Upper lobe of left lung (tissue), 4 donors: Measurements from ENCODE around the gene INPP5D.

Source experiments
- EP300 ChIP-seq, 4 donors: sonication (generic); formaldehyde crosslinking; IDR thresholded peaks; one replicate each; pipeline ENCODE4 v1.5.1; 2017; ENCODE audit warnings: antibody characterized with exemption in 4 of 4, control low read depth in 2 of 4
- POLR2A ChIP-seq, 4 donors: fragments of 450-650 bp; IDR thresholded peaks; one replicate each; pipeline ENCODE4 v1.5.1; 2016 to 2017; ENCODE audit warnings: antibody characterized with exemption in 4 of 4, mild to moderate bottlenecking in 2 of 4
- TF ChIP-seq, protein P1 (sequence below), 6 experiments: fragments of 450-650 bp in 4 of 6; fragments of 200-600 bp in 2 of 6; sonication (generic) in 2 of 6; IDR thresholded peaks; one replicate each; pipeline ENCODE4 v1.5.1; 2016 to 2019; ENCODE audit warnings: antibody characterized with exemption in 6 of 6

DNA sequence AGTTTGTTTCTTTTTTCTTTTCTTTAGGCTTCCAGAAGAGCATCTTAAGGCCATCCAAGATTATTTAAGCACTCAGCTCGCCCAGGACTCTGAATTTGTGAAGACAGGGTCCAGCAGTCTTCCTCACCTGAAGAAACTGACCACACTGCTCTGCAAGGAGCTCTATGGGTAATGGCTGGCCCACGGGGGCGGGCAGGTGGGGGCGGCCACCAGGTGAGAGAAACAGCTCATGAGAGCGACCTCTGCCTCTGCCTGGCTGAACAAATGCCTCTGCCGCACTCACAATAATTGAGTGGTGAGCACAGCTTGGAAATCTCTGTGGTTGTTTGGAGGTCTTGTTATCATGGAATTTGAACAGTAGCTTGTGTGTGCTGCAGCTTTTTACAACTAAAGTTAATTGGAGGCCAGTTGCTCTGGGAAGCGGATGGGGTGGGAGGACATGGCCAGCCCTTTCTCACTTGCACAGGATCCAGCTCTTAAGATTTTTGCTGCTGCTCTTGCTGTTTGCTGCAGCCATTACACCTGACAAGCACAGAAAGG lies 70.4 kb downstream of the INPP5D start:
- TF ChIP-seq POLR2A (IDR thresholded peaks at IDR 0.05) (no peak), EP300 (IDR thresholded peaks at IDR 0.05) (no peak)
- TF ChIP-seq, protein P1, sequence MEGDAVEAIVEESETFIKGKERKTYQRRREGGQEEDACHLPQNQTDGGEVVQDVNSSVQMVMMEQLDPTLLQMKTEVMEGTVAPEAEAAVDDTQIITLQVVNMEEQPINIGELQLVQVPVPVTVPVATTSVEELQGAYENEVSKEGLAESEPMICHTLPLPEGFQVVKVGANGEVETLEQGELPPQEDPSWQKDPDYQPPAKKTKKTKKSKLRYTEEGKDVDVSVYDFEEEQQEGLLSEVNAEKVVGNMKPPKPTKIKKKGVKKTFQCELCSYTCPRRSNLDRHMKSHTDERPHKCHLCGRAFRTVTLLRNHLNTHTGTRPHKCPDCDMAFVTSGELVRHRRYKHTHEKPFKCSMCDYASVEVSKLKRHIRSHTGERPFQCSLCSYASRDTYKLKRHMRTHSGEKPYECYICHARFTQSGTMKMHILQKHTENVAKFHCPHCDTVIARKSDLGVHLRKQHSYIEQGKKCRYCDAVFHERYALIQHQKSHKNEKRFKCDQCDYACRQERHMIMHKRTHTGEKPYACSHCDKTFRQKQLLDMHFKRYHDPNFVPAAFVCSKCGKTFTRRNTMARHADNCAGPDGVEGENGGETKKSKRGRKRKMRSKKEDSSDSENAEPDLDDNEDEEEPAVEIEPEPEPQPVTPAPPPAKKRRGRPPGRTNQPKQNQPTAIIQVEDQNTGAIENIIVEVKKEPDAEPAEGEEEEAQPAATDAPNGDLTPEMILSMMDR (IDR thresholded peaks at IDR 0.05), result no peak
